Amniotic epithelial cell (primary cell): Measurements from ENCODE around the gene LARGE2.

Source experiments
- DNase-seq: peaks from one replicate; pipeline ENCODE4 v3.0.0-alpha.2; 2010; ENCODE audit warnings: low read depth

LARGE2 gene

GRCh38 chr11:45964911-45965389, 42.5 kb downstream of the LARGE2 start:
- DNase-seq, result peak; percentile 70

DNA sequence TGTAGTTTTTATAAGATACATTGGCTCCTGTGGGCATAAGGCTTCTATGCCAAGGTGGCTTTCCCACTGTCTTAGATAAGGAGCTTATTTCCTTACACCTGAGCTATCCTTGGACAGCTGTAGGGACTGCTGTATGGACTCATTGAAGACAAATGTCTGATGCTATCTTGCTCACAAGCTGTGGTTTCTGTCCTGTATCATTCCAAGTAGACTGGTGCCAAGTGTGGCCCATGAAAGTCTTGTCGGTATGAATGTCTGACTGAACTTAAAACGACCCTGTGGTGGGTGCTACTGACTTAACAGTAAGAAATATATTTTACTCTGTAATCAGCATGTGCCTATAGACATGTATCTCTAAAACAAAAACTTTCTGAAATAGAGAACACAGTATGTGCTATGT, 45.0 kb downstream of the LARGE2 start:
- DNase-seq, result no peak

- DNase-seq, result peak; percentile 63
These were observed 46.4 kb downstream of the LARGE2 start for GRCh38 chr11:45968901-45969300.

- DNase-seq, result no peak
These were observed 51.1 kb downstream of the LARGE2 start for GRCh38 chr11:45973601-45974000.

DNA sequence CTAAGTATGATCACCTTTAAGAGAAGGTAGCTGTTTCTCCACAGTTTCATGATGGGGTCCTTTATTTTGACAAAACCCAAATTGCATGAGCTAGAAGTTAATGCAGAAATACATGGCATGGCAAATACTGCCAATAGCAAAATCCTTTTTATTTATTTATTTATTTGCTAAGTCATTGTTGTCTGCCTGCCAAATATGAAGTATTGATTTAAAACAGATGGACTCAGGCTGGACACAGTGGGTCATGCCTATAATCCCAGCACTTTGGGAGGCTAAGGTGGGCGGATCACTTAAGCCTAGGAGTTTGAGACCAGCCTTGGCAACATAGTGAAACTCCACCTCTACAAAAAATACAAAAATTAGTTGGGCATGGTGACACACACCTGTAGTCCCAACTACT, 52.4 kb downstream of the LARGE2 start:
- no peak for DNase-seq
